Mesothelial cell of epicardium (in vitro differentiated cells): ENCODE data around the gene CEP97. TPM values are rescaled to one million over a fixed set of nuclear protein-coding genes. Genes with fewer than 3 reads are reported as not detected.
A peak's percentile ranks its signal among the peaks of the same experiment; 100 is the strongest.

ENCODE experiments used
- DNase-seq, 2 experiments: peaks; one replicate each; pipeline ENCODE4 v3.0.0; 2021; ENCODE audit warnings: low spot score in 2 of 2; ENCODE audit not compliant: unreplicated experiment in 2 of 2
- H3K27ac Mint-ChIP-seq: 2 replicates; pipeline ENCODE4 v1.8.0; 2021; ENCODE audit warnings: mixed read lengths
- H3K27me3 Mint-ChIP-seq: 2 replicates; pipeline ENCODE4 v1.8.0; 2021; ENCODE audit warnings: low read depth, mixed read lengths
- H3K36me3 Mint-ChIP-seq: 2 replicates; pipeline ENCODE4 v1.8.0; 2021; ENCODE audit warnings: mixed read lengths
- H3K4me1 Mint-ChIP-seq: 2 replicates; pipeline ENCODE4 v1.8.0; 2021; ENCODE audit warnings: mixed read lengths
- H3K4me3 Mint-ChIP-seq: 2 replicates; pipeline ENCODE4 v1.8.0; 2021; ENCODE audit warnings: mild to moderate bottlenecking, moderate library complexity, mixed read lengths
- H3K9me3 Mint-ChIP-seq: 2 replicates; pipeline ENCODE4 v1.8.0; 2021; ENCODE audit warnings: mixed read lengths
- total RNA-seq: library from RNA; stranded (reverse); gene quantifications from 3 replicates; pipeline ENCODE4 v1.2.1, GENCODE V29; 2021
- TF ChIP-seq, protein P1 (sequence below): fragments of 200-600 bp; sonication (generic); IDR thresholded peaks from one replicate; pipeline ENCODE4 v1.5.0; 2021; ENCODE audit warnings: antibody characterized with exemption; ENCODE audit not compliant: unreplicated experiment

CEP97 gene
- total RNA-seq, 1 donor from 2014 or later: 18.7 TPM

DNA sequence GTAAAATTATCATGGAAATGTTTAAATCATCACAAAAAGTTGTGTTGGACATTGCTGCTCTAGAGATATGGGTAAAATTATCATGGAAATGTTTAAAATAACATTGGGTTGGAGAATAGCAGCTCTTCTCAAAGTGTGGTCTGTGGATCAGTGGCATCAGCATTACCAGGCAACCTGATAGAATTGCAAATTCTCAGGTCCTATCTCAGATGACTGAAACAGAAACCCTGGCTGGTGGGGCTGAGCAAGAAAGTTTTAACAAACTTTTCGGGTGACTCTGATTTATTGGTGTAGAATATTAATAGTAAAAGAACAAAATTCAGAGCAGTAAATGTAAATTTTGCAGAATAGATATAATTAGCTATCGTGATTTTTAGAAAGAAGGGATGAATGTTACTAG, 83.5 kb downstream of the CEP97 start:
- H3K9me3 Mint-ChIP-seq: no peaks in the 10 kb centered on the region
- no peak overlapping the region for H3K4me3 Mint-ChIP-seq
- H3K27me3 Mint-ChIP-seq: no peaks in the 10 kb centered on the region
- TF ChIP-seq, protein P1, sequence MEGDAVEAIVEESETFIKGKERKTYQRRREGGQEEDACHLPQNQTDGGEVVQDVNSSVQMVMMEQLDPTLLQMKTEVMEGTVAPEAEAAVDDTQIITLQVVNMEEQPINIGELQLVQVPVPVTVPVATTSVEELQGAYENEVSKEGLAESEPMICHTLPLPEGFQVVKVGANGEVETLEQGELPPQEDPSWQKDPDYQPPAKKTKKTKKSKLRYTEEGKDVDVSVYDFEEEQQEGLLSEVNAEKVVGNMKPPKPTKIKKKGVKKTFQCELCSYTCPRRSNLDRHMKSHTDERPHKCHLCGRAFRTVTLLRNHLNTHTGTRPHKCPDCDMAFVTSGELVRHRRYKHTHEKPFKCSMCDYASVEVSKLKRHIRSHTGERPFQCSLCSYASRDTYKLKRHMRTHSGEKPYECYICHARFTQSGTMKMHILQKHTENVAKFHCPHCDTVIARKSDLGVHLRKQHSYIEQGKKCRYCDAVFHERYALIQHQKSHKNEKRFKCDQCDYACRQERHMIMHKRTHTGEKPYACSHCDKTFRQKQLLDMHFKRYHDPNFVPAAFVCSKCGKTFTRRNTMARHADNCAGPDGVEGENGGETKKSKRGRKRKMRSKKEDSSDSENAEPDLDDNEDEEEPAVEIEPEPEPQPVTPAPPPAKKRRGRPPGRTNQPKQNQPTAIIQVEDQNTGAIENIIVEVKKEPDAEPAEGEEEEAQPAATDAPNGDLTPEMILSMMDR: no peak
- no peak overlapping the region for H3K27ac Mint-ChIP-seq
- H3K36me3 Mint-ChIP-seq: peaks cover 2% of the 10 kb centered on the region
- DNase-seq: no peak
- H3K4me1 Mint-ChIP-seq: peaks cover 24% of the 10 kb centered on the region

DNA sequence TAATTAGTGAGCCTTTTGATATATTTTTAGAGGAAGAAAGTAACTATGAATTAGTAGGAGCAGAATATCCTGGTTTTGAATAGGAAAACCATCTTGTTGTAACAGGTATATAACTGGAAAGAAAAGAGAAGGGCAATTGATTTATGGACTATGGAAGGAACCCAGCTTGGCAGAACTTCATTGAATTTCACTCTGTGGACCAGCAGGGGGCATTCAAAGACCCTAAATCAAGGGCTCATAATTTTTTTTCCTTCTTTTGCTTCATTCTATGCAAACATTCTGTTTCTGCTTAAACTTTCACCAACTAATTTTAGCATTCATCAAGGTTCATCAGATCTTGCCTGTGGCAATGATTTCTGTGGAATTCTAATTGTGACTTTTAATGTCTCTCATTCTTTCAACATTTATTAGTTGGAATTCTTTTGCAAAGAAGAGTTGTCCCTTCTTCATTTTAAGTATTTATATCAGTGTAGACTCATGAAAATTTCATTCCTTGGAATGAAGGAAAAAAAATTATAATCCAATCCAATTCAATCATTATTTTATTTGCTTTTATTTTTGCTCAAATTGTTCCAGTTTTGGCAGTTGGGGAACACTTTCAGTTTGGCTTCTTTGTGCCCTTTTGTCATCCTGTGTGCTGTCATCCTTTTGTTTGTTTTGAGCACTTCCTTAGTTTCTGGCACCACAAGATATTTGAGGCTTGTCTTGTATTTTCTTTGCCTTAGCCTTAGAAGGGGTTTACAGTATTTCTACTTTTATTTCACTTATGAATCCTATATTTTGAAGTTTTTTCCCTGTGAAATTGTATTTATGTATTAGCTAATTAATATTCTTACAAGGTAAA, 85.0 kb downstream of the CEP97 start:
- H3K4me3 Mint-ChIP-seq: no peak overlapping the region
- no peak for DNase-seq
- H3K4me1 Mint-ChIP-seq: peaks cover 38% of the 10 kb centered on the region
- H3K9me3 Mint-ChIP-seq: no peaks in the 10 kb centered on the region
- H3K27me3 Mint-ChIP-seq: no peaks in the 10 kb centered on the region
- no peaks in the 10 kb centered on the region for H3K36me3 Mint-ChIP-seq
- TF ChIP-seq, protein P1: peak; percentile 70
- peak overlapping the region; percentile 62 for H3K27ac Mint-ChIP-seq

DNA sequence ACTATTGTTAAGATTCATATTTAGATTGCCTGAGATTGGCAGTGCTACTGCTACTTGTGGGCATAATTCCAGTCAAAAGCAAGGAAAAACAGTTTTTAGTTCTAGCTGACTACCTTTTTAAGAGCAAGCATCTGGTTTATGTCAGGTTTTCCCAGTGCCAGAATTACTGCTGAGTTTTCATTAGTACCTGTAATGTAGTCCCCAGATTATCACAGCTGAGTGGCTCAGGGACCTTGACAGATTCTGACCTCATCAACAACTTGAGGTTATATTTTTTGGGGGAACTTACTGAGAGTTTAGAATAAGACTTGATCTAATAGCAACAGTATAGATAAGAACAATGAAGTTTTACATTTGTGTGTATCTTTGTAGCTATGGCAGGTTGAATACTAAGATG, 85.6 kb downstream of the CEP97 start:
- Mint-ChIP-seq H3K27ac (peak overlapping the region; percentile 62), H3K9me3 (no peaks in the 10 kb centered on the region), H3K4me1 (peaks cover 44% of the 10 kb centered on the region), H3K4me3 (no peak overlapping the region), H3K27me3 (no peaks in the 10 kb centered on the region), H3K36me3 (no peaks in the 10 kb centered on the region)
- TF ChIP-seq, protein P1: no peak
- DNase-seq: no peak

DNA sequence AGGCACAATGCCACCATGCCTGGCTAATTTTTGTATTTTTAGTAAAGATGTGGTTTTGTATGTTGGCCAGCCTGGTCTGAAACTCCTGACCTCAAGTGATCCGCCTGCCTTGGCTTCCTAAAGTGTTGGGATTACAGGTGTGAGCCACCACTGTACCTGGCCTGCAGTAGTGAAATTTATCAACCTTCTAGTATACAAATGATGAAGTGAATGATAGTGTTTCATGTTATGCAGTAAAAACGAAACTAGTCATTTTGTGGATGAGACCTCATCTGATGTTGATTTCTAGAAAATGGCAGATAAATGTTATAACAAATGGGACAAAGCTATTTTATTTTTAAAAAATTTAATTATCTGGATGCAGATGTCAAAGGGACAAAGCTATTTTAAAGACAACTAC, 87.5 kb downstream of the CEP97 start:
- H3K27me3 Mint-ChIP-seq: no peaks in the 10 kb centered on the region
- H3K4me1 Mint-ChIP-seq: peaks cover 53% of the 10 kb centered on the region
- H3K4me3 Mint-ChIP-seq: no peak overlapping the region
- no peaks in the 10 kb centered on the region for H3K36me3 Mint-ChIP-seq
- TF ChIP-seq, protein P1: no peak
- no peak for DNase-seq
- H3K9me3 Mint-ChIP-seq: no peaks in the 10 kb centered on the region
- no peak overlapping the region for H3K27ac Mint-ChIP-seq

DNA sequence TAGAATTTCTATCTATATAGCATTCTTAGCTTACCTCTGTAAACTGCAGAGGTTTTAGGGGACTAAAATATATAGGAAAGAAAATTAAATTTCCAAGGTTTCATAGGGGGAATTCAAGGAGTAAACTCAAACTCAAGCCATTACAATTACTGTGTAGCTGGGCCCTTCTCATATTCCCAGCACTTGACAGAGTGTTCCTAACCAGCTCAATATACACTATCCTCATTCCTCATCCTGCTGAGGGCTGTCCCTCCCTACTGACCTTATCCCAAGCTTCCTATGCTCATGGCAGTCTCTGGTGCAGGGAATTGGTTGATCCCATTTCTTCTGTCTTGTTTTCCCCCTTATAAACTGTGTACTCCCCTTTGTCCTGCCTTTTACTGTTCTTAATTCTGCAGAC, 88.5 kb downstream of the CEP97 start:
- Mint-ChIP-seq H3K9me3 (no peaks in the 10 kb centered on the region), H3K4me3 (no peak overlapping the region), H3K4me1 (peaks cover 53% of the 10 kb centered on the region), H3K36me3 (no peaks in the 10 kb centered on the region), H3K27ac (peak overlapping the region; percentile 66), H3K27me3 (no peaks in the 10 kb centered on the region)
- DNase-seq: no peak
- TF ChIP-seq, protein P1: no peak
